SH-SY5Y (cell line): ENCODE data around the gene NRK.

Experiments used
- GATA2 ChIP-seq: IDR thresholded peaks from 2 replicates; pipeline ENCODE4 v1.6.1; 2011; ENCODE audit warnings: mild to moderate bottlenecking, low read depth, low read length
- GATA3 ChIP-seq: IDR thresholded peaks from 2 replicates; pipeline ENCODE4 v1.6.1; 2011; ENCODE audit warnings: low read depth, mild to moderate bottlenecking, low read length, moderate library complexity

NRK gene

GRCh38 chrX:105822138-105823091 is at the start of gene NRK:
NRK (plus strand) TSS chrX:105822539; CDS start chrX:105822846, 307 bp downstream.
- TF ChIP-seq GATA2 (no peak), GATA3 (no peak)

GRCh38 chrX:105773801-105774200 is 48.5 kb upstream of the NRK start:
- TF ChIP-seq GATA2 (no peak), GATA3 (no peak)

GRCh38 chrX:105775679-105776078 is 46.7 kb upstream of the NRK start:
- no peak for TF ChIP-seq GATA2
- no peak for TF ChIP-seq GATA3

GRCh38 chrX:105781804-105782203 is 40.5 kb upstream of the NRK start:
- TF ChIP-seq GATA2 = no peak
- TF ChIP-seq GATA3 = no peak

- TF ChIP-seq GATA3 = no peak
- TF ChIP-seq GATA2 = no peak
These were observed 18.4 kb upstream of the NRK start for GRCh38 chrX:105803891-105804290.

- TF ChIP-seq GATA2 (no peak), GATA3 (no peak)
These were observed 5.8 kb upstream of the NRK start for GRCh38 chrX:105816517-105816916.

GRCh38 chrX:105820247-105820646 is 2.1 kb upstream of the NRK start:
- TF ChIP-seq GATA2 (no peak), GATA3 (no peak)

- no peak for TF ChIP-seq GATA3
- TF ChIP-seq GATA2 = no peak
These were observed 743 bp upstream of the NRK start for GRCh38 chrX:105821471-105822121.

- TF ChIP-seq GATA3 (no peak), GATA2 (no peak)
These were observed 735 bp downstream of the NRK start for GRCh38 chrX:105823092-105823455.

GRCh38 chrX:105829011-105829410 is 6.7 kb downstream of the NRK start:
- TF ChIP-seq GATA2 = no peak
- no peak for TF ChIP-seq GATA3

GRCh38 chrX:105837232-105837631 is 14.9 kb downstream of the NRK start:
- TF ChIP-seq GATA3 = no peak
- TF ChIP-seq GATA2 = no peak

- TF ChIP-seq GATA2 (no peak), GATA3 (no peak)
These were observed 23.3 kb downstream of the NRK start for GRCh38 chrX:105845631-105846030.

GRCh38 chrX:105865709-105866108 is 43.4 kb downstream of the NRK start:
- TF ChIP-seq GATA2 (no peak), GATA3 (no peak)

- TF ChIP-seq GATA2 (no peak), GATA3 (no peak)
These were observed 47.4 kb downstream of the NRK start for GRCh38 chrX:105869701-105870100.

GRCh38 chrX:105870445-105870844 is 48.1 kb downstream of the NRK start:
- TF ChIP-seq GATA3 = no peak
